ENCODE data around the gene HASPIN.

The HASPIN gene

DNA sequence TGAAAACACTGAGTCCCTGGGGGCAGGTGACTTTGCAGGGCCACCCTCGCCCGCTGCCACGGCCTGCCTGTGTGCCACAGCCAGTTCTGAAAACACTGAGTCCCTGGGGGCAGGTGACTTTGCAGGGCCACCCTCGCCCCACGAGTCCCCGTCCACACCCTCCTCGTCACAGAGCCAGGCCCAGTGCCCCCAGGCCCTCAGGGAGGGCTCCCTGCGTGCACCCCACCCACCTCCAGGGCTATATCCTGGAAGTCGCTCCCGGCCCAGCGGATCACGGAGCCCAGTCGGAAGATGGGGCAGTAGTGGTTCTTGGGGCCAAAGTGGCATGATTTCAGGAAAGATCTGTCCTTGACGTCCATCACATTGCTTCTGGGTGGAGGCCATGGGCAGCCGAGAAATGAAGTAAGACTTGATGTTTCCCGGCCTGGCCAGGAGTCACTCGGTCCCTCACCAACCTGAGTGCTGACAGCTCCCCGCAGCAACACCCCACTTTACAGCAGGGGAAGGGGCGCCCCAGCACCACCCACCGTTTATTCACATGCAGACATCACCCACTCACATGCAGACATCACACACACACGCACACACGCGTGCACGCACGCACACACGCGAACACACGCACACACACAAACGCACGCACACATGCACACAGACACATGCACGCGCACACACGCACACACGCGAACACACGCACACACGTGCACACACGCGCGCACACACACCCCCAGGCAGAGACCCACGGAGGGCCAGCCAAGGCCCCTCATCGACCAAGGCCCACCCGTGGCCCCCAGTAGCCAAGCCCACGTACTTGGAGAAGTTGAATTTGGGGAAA is 34.2 kb upstream of the HASPIN start:
- DNase-seq (ENCODE audit: low read depth) = no peak
- no peak overlapping the region for H3K4me3 ChIP-seq (ENCODE audit: low read depth, low read length)
- TF ChIP-seq, protein P1, sequence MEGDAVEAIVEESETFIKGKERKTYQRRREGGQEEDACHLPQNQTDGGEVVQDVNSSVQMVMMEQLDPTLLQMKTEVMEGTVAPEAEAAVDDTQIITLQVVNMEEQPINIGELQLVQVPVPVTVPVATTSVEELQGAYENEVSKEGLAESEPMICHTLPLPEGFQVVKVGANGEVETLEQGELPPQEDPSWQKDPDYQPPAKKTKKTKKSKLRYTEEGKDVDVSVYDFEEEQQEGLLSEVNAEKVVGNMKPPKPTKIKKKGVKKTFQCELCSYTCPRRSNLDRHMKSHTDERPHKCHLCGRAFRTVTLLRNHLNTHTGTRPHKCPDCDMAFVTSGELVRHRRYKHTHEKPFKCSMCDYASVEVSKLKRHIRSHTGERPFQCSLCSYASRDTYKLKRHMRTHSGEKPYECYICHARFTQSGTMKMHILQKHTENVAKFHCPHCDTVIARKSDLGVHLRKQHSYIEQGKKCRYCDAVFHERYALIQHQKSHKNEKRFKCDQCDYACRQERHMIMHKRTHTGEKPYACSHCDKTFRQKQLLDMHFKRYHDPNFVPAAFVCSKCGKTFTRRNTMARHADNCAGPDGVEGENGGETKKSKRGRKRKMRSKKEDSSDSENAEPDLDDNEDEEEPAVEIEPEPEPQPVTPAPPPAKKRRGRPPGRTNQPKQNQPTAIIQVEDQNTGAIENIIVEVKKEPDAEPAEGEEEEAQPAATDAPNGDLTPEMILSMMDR (IDR thresholded peaks at IDR 0.05; ENCODE audit: insufficient read depth, low read depth, low read length, missing control alignments) = no peak

DNA sequence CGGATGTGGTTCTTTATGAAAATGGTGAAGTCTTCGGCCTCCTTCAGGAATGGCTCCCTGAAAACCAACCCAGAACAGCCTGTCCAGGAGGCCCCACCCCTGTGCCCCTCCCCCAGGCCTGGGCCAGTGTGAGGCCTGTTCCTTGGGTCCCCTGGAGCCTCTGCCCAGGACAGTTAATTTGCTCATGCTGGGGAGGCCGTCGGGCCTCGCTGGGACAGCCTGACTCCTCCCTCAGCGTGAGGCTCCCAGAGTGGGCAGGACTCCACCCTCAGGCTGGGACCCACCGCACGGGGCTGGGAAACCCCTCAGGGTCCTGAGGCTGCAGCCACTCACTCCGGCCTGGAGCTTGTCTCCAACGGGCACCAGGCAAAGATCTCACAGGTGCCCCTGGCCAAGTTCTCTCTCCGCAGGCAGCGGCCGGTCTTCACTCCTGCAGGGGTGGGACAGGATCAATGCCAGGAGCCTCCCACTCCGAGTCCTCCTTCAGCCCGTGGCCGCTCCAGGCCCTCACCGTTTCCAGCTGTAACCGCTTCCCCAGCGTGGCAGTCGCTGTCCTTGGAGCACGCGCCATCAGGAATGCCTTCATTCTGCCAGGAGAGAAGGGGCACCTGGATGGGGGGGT is 33.5 kb upstream of the HASPIN start:
- H3K4me3 ChIP-seq (ENCODE audit: low read depth, low read length) = no peak overlapping the region
- TF ChIP-seq, protein P1 (IDR thresholded peaks at IDR 0.05; ENCODE audit: insufficient read depth, low read depth, low read length, missing control alignments) = no peak
- DNase-seq (ENCODE audit: low read depth) = no peak

DNA sequence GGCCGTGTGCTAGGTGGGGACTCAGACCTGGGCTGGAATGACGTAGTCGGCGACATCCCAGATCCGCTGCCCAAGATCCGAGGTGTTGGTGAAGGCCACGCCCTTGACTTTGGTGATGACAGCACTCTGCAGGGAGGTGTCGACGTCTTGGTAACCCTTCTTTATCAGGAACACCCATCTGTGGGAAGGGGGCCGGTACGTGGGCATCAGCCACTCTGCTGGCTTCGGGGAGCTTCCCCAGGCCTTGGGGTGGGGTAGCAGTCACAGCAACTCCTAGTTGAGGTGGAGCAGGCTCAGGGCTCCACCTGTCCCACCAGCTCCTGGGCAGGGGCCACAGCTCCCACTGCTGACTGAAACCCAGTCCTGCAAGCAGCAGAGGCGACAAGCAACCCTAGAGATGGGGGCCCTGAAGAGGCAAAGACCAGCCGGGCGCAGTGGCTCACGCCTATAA is 32.1 kb upstream of the HASPIN start:
- TF ChIP-seq, protein P1 (IDR thresholded peaks at IDR 0.05; ENCODE audit: insufficient read depth, low read depth, low read length, missing control alignments) = peak; percentile 20
- H3K4me3 ChIP-seq (ENCODE audit: low read depth, low read length) = no peak overlapping the region
- DNase-seq (ENCODE audit: low read depth) = no peak

DNA sequence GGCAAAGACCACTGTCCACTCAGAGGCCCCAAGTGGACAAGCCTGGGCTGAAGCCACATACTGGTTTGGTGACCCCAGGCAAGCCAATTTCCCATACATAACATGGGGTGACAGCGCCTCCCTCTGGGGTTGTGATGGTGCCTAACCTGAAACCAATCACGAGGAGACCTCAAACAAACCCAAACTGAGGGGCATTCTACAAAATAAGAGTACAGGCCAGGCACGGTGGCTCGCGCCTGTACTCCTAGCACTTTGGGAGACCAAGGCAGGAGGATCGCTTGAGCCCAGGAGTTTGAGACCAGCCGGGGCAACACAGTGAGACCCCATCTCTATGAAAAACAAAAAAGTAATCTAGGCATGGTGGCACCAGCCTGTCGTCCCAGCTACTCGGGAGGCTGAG is 31.4 kb upstream of the HASPIN start:
- no peak for DNase-seq (ENCODE audit: low read depth)
- no peak overlapping the region for H3K4me3 ChIP-seq (ENCODE audit: low read depth, low read length)
- TF ChIP-seq, protein P1 (IDR thresholded peaks at IDR 0.05; ENCODE audit: insufficient read depth, low read depth, low read length, missing control alignments) = peak; percentile 3

DNA sequence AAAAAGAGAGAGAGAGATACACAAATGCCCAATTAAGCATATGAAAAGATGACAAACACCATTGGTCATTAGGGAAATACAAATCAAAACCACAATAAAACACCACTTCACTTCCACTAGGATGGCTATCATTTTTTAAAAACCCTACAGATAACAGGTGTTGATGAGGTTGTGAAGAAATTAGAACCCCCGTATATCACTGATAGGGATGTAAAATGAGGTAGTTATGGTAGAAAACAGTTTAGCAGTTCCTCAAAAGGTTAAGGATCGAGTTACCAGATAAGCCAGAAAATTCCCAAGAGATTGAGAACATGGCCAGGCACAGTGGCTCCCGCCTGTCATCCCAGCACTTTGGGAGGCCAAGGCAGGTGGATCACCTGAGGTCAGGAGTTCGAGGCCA is 30.6 kb upstream of the HASPIN start:
- DNase-seq (ENCODE audit: low read depth) = no peak
- TF ChIP-seq, protein P1 (IDR thresholded peaks at IDR 0.05; ENCODE audit: insufficient read depth, low read depth, low read length, missing control alignments) = no peak
- H3K4me3 ChIP-seq (ENCODE audit: low read depth, low read length) = peak overlapping the region; percentile 81

DNA sequence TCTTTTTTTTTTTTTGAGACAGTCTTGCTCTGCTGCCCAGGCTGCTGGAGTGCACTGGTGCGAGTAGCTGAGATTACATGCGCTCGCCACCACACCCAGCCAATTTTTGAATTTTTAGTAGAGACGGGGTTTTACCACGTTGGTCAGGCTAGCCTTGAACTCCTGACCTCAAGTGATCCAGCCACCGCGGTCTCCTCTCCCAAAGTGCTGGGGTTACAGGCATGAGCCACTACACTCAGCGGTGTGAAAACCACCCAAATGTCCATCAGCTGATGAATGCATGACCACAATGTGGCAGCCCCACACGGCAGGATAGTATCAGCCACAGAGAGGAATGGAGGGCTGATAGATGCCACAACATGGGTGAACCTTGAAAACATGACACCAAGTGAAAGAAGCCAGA is 29.9 kb upstream of the HASPIN start:
- H3K4me3 ChIP-seq (ENCODE audit: low read depth, low read length) = peak overlapping the region; percentile 81
- TF ChIP-seq, protein P1 (IDR thresholded peaks at IDR 0.05; ENCODE audit: insufficient read depth, low read depth, low read length, missing control alignments) = no peak
- DNase-seq (ENCODE audit: low read depth) = peak; percentile 96
